Subcutaneous preadipocyte (primary cell): ENCODE measurements around the gene PFKFB2. TPM values are rescaled to one million over a fixed set of nuclear protein-coding genes. Genes with fewer than 3 reads are reported as not detected.

Source experiments
- total RNA-seq: library from RNA; depleted of rRNA; stranded (reverse); fragments of >200 nt; gene quantifications from 2 replicates; pipeline ENCODE4 v1.2.3, GENCODE V29; 2012

PFKFB2 gene
- 2.5 and 3.3 TPM in 2 replicates for total RNA-seq

DNA sequence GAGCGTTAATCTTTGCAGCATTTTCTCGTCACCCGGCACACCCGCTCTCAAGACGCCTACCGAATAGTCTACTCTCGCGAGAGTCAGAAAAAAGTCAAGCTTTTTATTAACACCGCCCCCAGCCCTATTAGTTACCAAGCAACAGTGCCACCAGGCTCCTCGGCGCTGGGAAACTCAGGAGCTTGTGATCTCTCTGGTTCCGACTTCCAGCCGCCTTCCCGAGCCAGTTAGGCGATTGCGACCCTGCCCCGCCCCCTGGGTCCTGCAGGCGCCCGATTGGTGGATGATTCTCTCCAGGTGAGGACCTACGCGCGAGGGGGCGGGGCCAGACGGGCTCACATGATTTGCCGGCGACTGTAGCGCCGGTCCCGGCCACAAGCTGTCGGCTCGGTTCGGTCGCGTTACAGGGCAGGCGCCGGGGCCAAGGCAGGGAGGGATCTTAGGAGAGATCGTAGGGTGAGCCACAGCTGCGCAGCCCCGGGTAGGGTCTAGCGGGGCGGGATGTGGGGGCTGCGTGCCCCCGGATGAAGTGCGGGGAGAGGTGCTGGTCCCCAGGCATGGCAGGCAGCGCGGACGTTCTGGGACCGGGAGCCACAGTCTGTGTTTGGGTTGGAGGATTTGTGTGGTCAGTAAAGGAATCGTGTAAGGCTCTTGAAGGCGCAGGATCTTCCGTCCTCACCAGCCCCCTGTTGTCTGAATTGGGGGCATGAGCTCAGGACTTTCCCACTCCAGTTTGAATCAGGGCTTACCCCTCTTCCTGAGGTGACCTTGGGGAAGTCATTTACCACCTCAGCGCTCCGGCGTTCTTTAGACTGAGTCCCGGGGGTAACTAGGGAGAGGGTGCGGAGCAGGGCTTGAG lies at the start of gene PFKFB2:
TSS of gene PFKFB2 (plus strand) at position 365 of the 859 bp plus-strand sequence. CDS start 1,443 bp downstream, outside the sequence.

DNA sequence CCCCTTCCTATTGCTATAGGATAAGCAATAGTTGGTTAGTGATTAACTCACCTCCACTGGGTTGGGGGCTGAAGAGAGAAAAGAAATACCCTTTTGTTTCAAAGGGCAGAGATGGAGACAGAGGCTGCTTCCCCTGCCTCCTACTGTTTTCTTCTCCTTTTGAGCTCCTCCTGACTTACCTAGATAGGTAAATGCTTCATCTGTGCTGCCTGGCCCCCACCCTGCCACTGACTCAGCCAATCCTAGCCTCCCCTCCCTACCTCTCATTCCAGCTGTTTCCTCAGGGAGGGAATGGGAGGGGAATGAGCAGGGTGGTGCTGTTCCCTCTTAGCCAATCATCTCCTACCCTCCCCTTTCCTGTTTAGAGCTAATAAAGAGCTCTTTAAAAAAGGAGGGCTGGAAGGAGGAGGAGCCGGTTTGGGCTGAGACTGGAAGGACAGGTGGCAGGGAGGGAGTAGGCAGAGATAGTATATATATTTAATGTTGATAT lies 20.5 kb upstream of the PFKFB2 start, which contains the start of gene C1orf116:
TSS of gene C1orf116 (minus strand) at position 229 of the 490 bp plus-strand sequence. CDS start 5,158 bp downstream, outside the sequence.

DNA sequence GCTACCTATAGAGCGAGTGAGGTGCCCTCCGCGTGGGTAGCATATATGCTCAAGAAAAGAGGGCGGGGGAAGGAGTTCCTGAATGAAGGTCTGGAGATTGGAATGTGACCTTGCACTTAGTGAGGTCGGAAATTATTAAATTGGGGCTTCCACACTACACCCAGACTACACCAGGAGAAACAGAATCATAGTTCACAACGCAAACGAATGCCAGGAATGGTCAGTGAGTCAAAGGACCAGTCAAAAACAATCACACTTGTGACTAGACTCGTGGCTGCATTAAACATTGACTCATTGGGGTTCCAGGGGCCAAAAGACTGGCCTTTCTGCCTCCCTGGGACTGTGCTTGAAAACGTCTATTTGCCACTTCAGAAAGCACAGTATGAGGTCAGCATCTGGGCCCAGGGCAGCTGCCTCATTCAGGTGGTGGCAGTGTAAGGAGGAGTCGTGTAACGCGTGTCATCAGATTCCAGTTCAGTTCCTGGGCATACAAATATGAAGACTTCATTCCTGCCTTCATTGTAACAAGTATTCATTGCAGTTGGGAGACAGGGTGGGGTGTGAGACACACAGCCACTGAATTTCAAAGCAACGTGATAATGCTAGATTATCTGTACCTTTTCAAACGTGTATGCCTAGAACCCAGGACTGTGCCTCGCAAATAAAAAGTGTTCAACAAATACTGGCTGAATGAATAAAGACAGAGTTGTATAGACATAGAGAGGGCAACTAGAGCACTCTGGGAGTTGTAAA lies 1.7 kb upstream of the PFKFB2 start, which contains the start of gene YOD1:
TSS of gene YOD1 (minus strand) at position 18 of the 753 bp plus-strand sequence. CDS start 178 bp downstream, outside the sequence.

DNA sequence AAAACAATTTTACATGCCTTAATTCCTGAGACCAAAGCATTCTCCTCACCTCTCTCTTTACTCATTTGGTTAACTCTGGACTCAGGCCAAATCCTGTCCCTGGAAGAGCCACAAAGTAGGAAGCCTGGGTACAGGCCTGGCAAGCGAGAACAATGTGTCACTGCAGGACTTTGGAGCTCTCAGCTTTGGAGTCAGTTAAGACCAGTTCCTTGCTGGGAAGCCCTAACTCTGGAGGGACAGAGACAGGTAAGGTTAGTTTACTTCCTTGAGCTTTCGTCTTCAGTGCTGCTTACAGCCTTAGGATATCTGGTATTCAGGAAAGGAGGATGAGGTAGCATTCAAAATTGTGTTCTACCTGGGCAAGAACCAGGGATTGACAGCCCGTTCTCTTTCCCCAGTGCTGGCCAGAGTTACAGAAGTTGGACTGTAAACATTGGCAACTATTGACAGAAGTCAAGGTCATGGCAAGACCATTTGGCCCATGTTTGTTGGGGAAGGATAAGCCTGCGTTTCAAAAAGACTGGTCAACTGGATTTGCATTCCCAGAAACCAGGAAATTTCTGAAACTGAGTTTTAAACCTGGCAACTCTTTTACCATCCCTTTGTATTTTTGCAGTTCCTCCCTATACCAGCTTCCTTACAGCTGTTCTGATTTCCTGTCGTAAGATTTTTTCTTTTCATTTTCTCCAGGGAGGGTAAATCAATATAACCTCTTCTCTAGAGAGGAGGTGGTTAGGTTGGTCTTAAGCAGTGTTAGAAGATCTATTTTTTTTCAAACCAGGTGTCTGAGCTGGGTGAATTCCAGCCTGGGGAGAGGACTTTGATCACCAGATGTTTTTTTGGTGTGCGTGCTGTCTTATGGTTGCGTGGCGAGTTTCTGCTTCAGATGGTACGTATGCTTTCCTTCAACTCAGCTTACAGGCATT lies 35.9 kb downstream of the PFKFB2 start, which contains the start of gene C4BPB:
TSS of gene C4BPB (plus strand) at position 160 of the 926 bp plus-strand sequence. CDS start at position 832, 672 bp downstream.

DNA sequence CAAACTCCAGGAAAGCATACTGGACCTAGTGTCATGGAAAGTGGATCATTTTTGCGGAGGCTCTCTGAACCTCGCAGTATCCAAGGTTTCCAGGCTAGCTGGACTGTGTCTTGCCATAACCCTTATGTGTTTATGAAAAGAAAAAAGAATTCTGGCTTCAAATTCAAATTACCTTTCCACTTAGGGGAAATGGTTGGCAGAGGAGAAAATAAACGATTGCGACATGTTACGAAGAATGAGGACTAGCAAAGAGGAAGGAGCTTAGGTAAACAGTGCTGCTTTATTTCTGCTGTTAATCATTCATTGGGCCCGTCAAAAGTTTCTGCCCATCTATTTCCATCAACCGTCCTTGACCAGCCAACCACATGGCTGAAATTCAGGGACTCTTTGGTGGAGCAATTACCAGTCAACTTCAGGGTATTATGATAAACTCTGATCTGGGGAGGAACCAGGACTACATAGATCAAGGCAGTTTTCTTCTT lies 50.9 kb downstream of the PFKFB2 start, which contains the start of gene C4BPA:
TSS of gene C4BPA (plus strand) at position 342 of the 482 bp plus-strand sequence. CDS start 8,793 bp downstream, outside the sequence.

Other genes starting within 250 kb of the PFKFB2 start
- not detected in 2 replicates for gene IL20, start 187.7 kb upstream of the PFKFB2 start, total RNA-seq
- not detected in 2 replicates for gene IL24, start 155.8 kb upstream of the PFKFB2 start, total RNA-seq
- gene FCMR, start 131.3 kb upstream of the PFKFB2 start, total RNA-seq, result not detected in 2 replicates
- gene PIGR, start 106.8 kb upstream of the PFKFB2 start, total RNA-seq, result not detected in 2 replicates
- gene FCAMR, start 82.8 kb upstream of the PFKFB2 start, total RNA-seq, result not detected in 2 replicates
- gene C1orf116, start 20.5 kb upstream of the PFKFB2 start, total RNA-seq, result under 0.01 TPM in 1 of 2 replicates, not detected in the other
- gene YOD1, start 2.1 kb upstream of the PFKFB2 start, total RNA-seq, result 4.8 and 6.3 TPM in 2 replicates
- gene C4BPB, start 35.6 kb downstream of the PFKFB2 start, total RNA-seq, result not detected in 2 replicates
- not detected in 2 replicates for gene C4BPA, start 51.0 kb downstream of the PFKFB2 start, total RNA-seq